Lower lobe of right lung (tissue), 2 donors: ENCODE results near the gene EDIL3. TPM values are rescaled to one million over a fixed set of nuclear protein-coding genes. Genes with fewer than 3 reads are reported as not detected.
"Not testable (repeated sequence)": the region's sequence is repeated elsewhere in the genome, so short reads cannot be mapped to it uniquely, and the experiment has no call there.

Experiments used
- ATAC-seq, 2 donors: fragments of 200-7000 bp; cut with Tn5 transposase; one replicate each; pipeline ENCODE4 v1.9.1; 2020 to 2022; ENCODE audit warnings: mild to moderate bottlenecking in 2 of 2, moderate library complexity in 2 of 2
- DNase-seq: peaks from one replicate; pipeline ENCODE4 v3.0.0-alpha.2; 2020
- H3K27ac ChIP-seq: fragments of 200-600 bp; one replicate; pipeline ENCODE4 v1.8.0; 2022
- H3K27me3 ChIP-seq: fragments of 200-600 bp; one replicate; pipeline ENCODE4 v1.8.0; 2022; ENCODE audit warnings: low read depth
- H3K36me3 ChIP-seq: fragments of 200-600 bp; one replicate; pipeline ENCODE4 v1.8.0; 2022; ENCODE audit warnings: mild to moderate bottlenecking
- H3K4me1 ChIP-seq: fragments of 200-600 bp; one replicate; pipeline ENCODE4 v1.8.0; 2022
- H3K4me3 ChIP-seq: fragments of 200-600 bp; one replicate; pipeline ENCODE4 v1.8.0; 2022; ENCODE audit warnings: mild to moderate bottlenecking
- H3K9me3 ChIP-seq: fragments of 200-600 bp; one replicate; pipeline ENCODE4 v1.8.0; 2022
- CTCF ChIP-seq: fragments of 200-600 bp; IDR thresholded peaks from one replicate; pipeline ENCODE4 v1.8.0; 2022; ENCODE audit warnings: antibody characterized with exemption, mild to moderate bottlenecking
- intact Hi-C: fragments of 100-400 bp; cut with DNase I; formaldehyde crosslinking; loops from one replicate; pipeline ENCODE4 v1.11.0; 2022
- total RNA-seq: library from RNA; stranded (reverse); fragmentation: NEBNext Ultra II Directional; extraction: Animal tissue kit (Norgen Biotek cat#: 25700); gene quantifications from one replicate; pipeline ENCODE4 v1.2.1, GENCODE V29; 2021
- donor health status: DM: no; HTN: yes; CAD: no; lungs with severe emphysema.

The EDIL3 gene
- total RNA-seq, 1 donor from 2014 or later: 17.0 TPM

GRCh38 chr5:84306601-84307000 lies 78.1 kb downstream of the EDIL3 start:
- Histone ChIP-seq H3K27me3 (no peaks in the 10 kb centered on the region), H3K9me3 (no peaks in the 10 kb centered on the region), H3K4me3 (no peak overlapping the region), H3K4me1 (no peaks in the 10 kb centered on the region), H3K27ac (no peak overlapping the region), H3K36me3 (no peaks in the 10 kb centered on the region)
- intact Hi-C loops: no loop called here
- ATAC-seq (no peak), DNase-seq (no peak)
- TF ChIP-seq CTCF: no peak

- Histone ChIP-seq H3K27ac (no peak overlapping the region), H3K27me3 (no peaks in the 10 kb centered on the region), H3K9me3 (no peaks in the 10 kb centered on the region), H3K36me3 (no peaks in the 10 kb centered on the region), H3K4me3 (no peak overlapping the region), H3K4me1 (no peaks in the 10 kb centered on the region)
- intact Hi-C loops: no loop called here
- DNase-seq (no peak), ATAC-seq (no peak)
- no peak for TF ChIP-seq CTCF
Measured at GRCh38 chr5:84304599-84304998, 80.1 kb downstream of the EDIL3 start.

DNA sequence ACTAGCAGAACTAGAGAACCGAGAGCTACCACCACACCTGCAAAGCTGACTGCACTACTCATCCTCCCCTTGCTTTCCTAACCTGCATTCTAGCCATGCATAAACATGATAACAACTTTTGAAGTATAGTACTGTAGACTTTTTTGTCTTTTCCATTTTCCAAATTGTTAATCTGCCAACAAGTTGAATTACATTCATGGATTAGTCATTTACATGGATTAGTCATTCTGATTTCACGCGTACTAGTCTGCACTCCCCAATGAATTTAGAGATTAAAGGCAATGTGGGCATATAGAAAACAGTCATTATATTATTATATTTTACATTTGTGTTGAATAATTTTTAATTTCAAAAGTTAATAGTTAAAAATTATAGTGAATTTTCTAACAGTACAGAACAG lies 81.4 kb downstream of the EDIL3 start:
- DNase-seq: no peak
- Histone ChIP-seq H3K27me3 (no peaks in the 10 kb centered on the region), H3K36me3 (no peaks in the 10 kb centered on the region), H3K27ac (no peak overlapping the region), H3K9me3 (no peaks in the 10 kb centered on the region), H3K4me1 (no peaks in the 10 kb centered on the region), H3K4me3 (no peak overlapping the region)
- no peak for ATAC-seq
- intact Hi-C loops: no loop called here
- no peak for TF ChIP-seq CTCF

GRCh38 chr5:84301535-84301934 lies 83.1 kb downstream of the EDIL3 start:
- TF ChIP-seq CTCF: no peak
- no peak overlapping the region for H3K27ac ChIP-seq
- ATAC-seq (no peak), DNase-seq (no peak)
- H3K27me3 ChIP-seq: no peaks in the 10 kb centered on the region
- intact Hi-C loops: no loop called here
- no peaks in the 10 kb centered on the region for H3K9me3 ChIP-seq
- H3K4me1 ChIP-seq: no peaks in the 10 kb centered on the region
- H3K36me3 ChIP-seq: no peaks in the 10 kb centered on the region
- H3K4me3 ChIP-seq: no peak overlapping the region

GRCh38 chr5:84299959-84300358 lies 84.7 kb downstream of the EDIL3 start:
- no peak for TF ChIP-seq CTCF
- H3K36me3 ChIP-seq: no peaks in the 10 kb centered on the region
- no peak overlapping the region for H3K4me3 ChIP-seq
- H3K9me3 ChIP-seq: no peaks in the 10 kb centered on the region
- DNase-seq: no peak
- no peaks in the 10 kb centered on the region for H3K27me3 ChIP-seq
- no peak overlapping the region for H3K27ac ChIP-seq
- intact Hi-C loops: no loop called here
- ATAC-seq: no peak
- H3K4me1 ChIP-seq: no peaks in the 10 kb centered on the region

- no peak for TF ChIP-seq CTCF
- H3K27me3 ChIP-seq: no peaks in the 10 kb centered on the region
- no peak for ATAC-seq
- H3K4me3 ChIP-seq: no peak overlapping the region
- no peak for DNase-seq
- no peaks in the 10 kb centered on the region for H3K4me1 ChIP-seq
- H3K27ac ChIP-seq: no peak overlapping the region
- intact Hi-C loops: no loop called here
- no peaks in the 10 kb centered on the region for H3K36me3 ChIP-seq
- no peaks in the 10 kb centered on the region for H3K9me3 ChIP-seq
Measured at GRCh38 chr5:84298628-84299027, 86.1 kb downstream of the EDIL3 start.

DNA sequence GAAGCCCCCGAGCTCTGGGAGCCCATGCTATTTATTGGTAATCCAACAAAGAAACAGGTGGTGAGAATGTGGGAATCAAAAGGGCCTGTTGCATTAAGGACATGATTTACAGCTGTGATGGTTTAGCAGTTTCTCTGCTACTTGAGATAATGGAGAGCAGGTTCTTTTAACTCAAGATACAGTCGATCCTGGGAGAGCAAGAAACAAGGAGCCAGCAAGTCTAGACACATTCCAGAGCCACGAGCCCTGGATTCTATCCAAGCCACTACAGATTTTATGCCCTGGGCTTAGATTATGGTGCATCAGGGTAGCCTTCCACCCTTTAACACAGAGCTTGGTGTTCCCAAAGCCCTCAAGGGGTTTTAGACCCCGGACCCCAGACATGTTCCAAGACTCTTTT lies 87.0 kb downstream of the EDIL3 start:
- H3K4me1 ChIP-seq, H3K36me3 ChIP-seq, H3K27me3 ChIP-seq, ATAC-seq, intact Hi-C loops, H3K27ac ChIP-seq, H3K4me3 ChIP-seq, H3K9me3 ChIP-seq, DNase-seq: not testable (repeated sequence)
